K562 (cell line): Measurements from ENCODE around the gene POU2F1.

Source experiments
- ILK ChIP-seq: fragments of 450-650 bp; IDR thresholded peaks from 2 replicates; pipeline ENCODE4 v1.6.1; 2016; ENCODE audit warnings: missing genetic modification characterization, low read depth, mild to moderate bottlenecking, missing compliant biosample characterization, moderate library complexity, borderline replicate concordance
- YY1 ChIP-seq, 3 experiments: IDR thresholded peaks; 2 replicates each; pipeline ENCODE4 v1.6.1; 2011; ENCODE audit warnings: low read length in 2 of 3, mild to moderate bottlenecking in 2 of 3, moderate library complexity in 2 of 3, borderline replicate concordance in 1 of 3, control low read depth in 1 of 3, low read depth in 1 of 3; ENCODE audit not compliant: insufficient read depth in 3 of 3, insufficient replicate concordance in 2 of 3, control insufficient read depth in 1 of 3, insufficient read length in 1 of 3; ENCODE audit errors: extremely low read depth in 1 of 3
- ZFX ChIP-seq: sonication (generic); formaldehyde crosslinking; IDR thresholded peaks from 2 replicates; pipeline ENCODE4 v1.8.0; 2022; ENCODE audit warnings: mild to moderate bottlenecking, missing genetic modification reagents, moderate library complexity
- ZNF239 ChIP-seq: fragments of 250-450 bp; sonication (Bioruptor Pico); IDR thresholded peaks from 2 replicates; pipeline ENCODE4 v1.4.0; 2020; ENCODE audit warnings: mild to moderate bottlenecking

DNA sequence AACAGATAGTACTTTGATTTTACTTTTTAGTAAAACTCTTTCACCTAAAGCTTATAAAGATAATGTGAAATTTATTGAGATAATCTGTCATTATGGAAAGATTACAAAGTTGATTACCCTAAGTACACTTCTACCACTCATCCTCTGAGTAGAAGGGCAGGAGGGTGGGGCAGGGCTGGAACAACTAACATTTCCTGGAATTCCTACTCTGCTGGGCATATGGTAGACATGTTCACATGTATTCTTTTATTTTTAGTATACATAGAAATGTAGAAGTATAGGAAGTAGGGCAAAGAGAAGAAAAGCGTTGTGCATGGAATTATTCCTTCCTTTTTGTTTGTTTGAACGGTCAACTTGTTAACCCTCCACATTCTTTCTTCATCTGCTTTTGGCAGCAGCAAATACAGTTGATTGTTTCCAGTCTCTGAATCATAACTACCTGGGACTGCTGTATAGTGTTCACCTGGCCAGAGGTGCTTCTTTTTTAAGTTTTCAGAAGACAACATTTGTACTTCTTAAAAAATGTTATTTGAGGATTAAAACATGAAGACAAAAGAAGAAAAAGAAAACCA, 85.1 kb downstream of the POU2F1 start:
- TF ChIP-seq ZFX (no peak), YY1 (IDR thresholded peaks at IDR 0.05; ENCODE audit: borderline replicate concordance in 1 of 3, control insufficient read depth in 1 of 3, extremely low read depth in 1 of 3, insufficient read depth in 3 of 3, insufficient read length in 1 of 3, insufficient replicate concordance in 2 of 3, low read depth in 1 of 3, low read length in 2 of 3) (no peak), ILK (tag) (no peak), ZNF239 (CRISPR knock-in tag) (no peak)
